Activated naive CD4-positive, alpha-beta T cell treated with anti-CD3 and anti-CD28 coated beads for 36 hours (primary cell): Measurements from ENCODE around the gene FFAR2. TPM values are rescaled to one million over a fixed set of nuclear protein-coding genes. Genes with fewer than 3 reads are reported as not detected.

Experiments
- CTCF ChIA-PET: fragments of 350-600 bp; sonication (Branson Sonifier 250); formaldehyde crosslinking; loops from one replicate; lab custom pipeline; 2021; ENCODE audit warnings: antibody characterized with exemption; lab: Charles Lee
- DNase-seq: peaks from one replicate; pipeline ENCODE4 v3.0.0-alpha.2; 2020
- H3K27ac Mint-ChIP-seq: one replicate; pipeline ENCODE4 v1.8.0; 2021; ENCODE audit warnings: mild to moderate bottlenecking, mixed read lengths
- H3K27me3 Mint-ChIP-seq: one replicate; pipeline ENCODE4 v1.8.0; 2021; ENCODE audit warnings: low read depth, mixed read lengths
- H3K36me3 Mint-ChIP-seq: one replicate; pipeline ENCODE4 v1.8.0; 2021; ENCODE audit warnings: low read depth, mixed read lengths
- H3K4me1 Mint-ChIP-seq: one replicate; pipeline ENCODE4 v1.8.0; 2021; ENCODE audit warnings: low read depth, mixed read lengths
- H3K4me3 Mint-ChIP-seq: one replicate; pipeline ENCODE4 v1.8.0; 2021; ENCODE audit warnings: mild to moderate bottlenecking, moderate library complexity, mixed read lengths
- H3K9me3 Mint-ChIP-seq: one replicate; pipeline ENCODE4 v1.8.0; 2021; ENCODE audit warnings: mixed read lengths
- intact Hi-C: fragments of 100-400 bp; cut with micrococcal nuclease; formaldehyde crosslinking; loops from one replicate; pipeline ENCODE4 v1.15.1; 2023
- total RNA-seq, 2 experiments: library from RNA; stranded (reverse); gene quantifications; one replicate each; pipeline ENCODE4 v1.2.3, GENCODE V29; 2021

The FFAR2 gene
- total RNA-seq, 2 experiments from 2014 or later = not detected

DNA sequence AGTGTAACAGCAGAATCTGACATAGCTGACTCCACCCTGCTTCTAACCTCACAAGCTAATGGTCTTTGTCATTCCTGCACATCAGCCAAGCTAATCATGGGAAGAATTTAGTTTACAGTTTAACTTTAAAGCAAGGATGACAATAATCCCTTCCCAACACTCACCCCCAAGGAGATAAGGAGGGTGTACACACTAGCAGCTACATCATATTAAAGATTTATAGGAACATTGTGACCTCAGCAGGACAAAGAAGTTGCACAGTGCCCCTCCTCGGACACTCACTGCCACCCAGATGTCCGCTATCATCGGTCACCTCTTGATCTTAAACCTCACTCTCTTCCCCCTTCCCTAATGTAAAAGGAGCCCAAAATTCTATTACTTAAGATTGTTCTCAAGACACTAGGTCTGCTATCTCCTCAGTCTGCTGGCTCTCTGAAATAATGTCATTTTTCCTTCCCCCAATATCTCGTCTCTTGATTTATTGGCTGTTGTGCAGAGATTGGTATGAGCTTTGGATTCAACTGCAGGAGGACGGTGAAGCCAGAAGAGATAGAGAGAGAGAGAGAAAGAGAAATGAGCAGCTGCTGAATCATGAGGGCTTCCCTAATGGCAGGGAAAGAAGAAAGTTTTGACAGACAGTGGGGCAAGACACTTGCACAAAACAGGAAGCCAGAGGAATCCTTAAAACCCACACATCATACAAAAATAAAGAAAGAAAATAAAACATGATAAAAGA, 17.5 kb upstream of the FFAR2 start:
- Mint-ChIP-seq H3K4me1 (peaks cover 6% of the 10 kb centered on the region), H3K36me3 (peaks cover 3% of the 10 kb centered on the region), H3K27ac (no peak overlapping the region), H3K27me3 (peaks cover 2% of the 10 kb centered on the region), H3K4me3 (no peak overlapping the region), H3K9me3 (peaks cover 12% of the 10 kb centered on the region)
- intact Hi-C loops = no loop called here
- DNase-seq = no peak
- CTCF ChIA-PET = interaction anchor here (1.1 to 1.4 kb wide), 3 partner anchors 12 to 37 kb away, joined by 3 to 6 read pairs (median 3); no protein-coding TSS in a partner anchor

DNA sequence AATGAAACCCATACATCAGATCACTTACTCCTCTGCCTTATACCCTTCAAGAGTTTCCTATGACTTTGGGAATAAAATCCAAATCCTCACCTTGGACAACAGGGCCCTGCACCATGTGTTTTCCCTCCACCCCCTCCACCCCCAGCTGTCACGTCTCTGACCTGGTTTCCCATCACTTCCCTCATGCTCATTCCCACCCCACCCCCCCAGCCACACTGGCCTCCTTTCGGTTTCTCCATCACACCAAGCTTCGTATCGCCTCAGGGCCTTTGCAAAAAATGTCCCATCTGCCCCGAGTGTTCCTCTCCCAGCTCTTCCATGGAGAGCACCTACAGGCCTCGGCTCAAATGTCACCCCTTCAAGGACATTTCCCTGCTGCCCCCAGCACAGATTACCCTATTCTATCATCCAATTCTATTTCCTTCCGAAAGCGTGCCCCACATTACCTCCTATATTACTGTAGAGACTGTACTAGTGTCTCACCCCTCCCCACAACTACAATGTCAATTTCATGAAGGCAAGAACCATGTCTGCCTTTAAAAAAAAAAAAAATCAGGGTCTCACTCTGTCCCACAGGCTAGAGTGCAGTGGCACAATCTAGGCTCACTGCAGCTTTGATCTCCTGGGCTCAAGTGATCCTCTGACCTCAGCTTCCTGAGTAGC, 16.8 kb upstream of the FFAR2 start:
- intact Hi-C loops = no loop called here
- Mint-ChIP-seq H3K9me3 (peaks cover 12% of the 10 kb centered on the region), H3K27me3 (peaks cover 4% of the 10 kb centered on the region), H3K36me3 (peaks cover 3% of the 10 kb centered on the region), H3K4me3 (no peak overlapping the region), H3K27ac (no peak overlapping the region), H3K4me1 (peaks cover 11% of the 10 kb centered on the region)
- CTCF ChIA-PET = interaction anchor here (1.3 to 1.4 kb wide), 2 partner anchors 32 to 37 kb away, joined by 3 to 6 read pairs; no protein-coding TSS in a partner anchor
- DNase-seq = no peak

DNA sequence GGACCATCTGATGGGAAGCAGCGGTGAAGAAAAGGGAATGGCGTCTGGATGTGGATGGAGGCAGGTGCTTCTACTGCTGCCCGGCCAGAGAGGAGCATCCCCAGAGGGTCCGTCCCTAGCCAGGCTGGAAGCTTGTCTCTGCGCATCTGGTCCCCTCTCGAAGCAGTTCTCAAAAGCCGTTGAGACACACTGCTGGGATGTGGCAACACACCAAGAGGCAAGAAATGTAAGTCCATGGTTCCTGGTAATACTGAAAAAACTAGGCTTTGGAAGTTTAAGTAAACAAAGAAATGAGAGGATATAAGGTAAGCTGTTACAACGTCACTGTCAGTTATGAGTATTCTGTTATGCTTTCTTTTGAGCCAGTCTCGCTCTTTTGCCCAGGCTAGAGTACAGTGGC, 15.1 kb upstream of the FFAR2 start:
- CTCF ChIA-PET = no interaction called here
- peaks cover 22% of the 10 kb centered on the region for H3K4me1 Mint-ChIP-seq
- intact Hi-C loops = no loop called here
- peaks cover 5% of the 10 kb centered on the region for H3K27me3 Mint-ChIP-seq
- H3K9me3 Mint-ChIP-seq = peaks cover 12% of the 10 kb centered on the region
- no peak overlapping the region for H3K27ac Mint-ChIP-seq
- H3K36me3 Mint-ChIP-seq = peaks cover 3% of the 10 kb centered on the region
- H3K4me3 Mint-ChIP-seq = no peak overlapping the region
- DNase-seq = no peak

DNA sequence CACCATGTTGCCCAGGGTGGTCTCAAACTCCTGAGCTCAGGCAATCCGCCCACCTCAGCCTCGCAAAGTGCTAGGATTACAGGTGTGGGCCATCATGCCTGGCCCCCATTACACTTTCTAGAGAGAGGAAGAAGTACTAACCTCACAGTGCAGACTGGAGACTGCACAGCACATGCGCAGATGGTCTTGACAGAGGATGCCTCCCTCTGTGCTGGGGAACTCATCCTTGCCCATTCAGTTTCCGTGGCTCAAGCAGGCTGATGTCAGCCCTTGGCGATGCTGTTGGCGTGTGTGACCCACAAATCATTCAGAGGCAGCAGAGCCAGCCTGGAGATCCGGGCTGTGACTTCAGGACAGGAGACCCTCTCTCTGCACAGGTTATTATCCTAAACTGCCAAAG, 14.6 kb upstream of the FFAR2 start:
- H3K4me3 Mint-ChIP-seq = no peak overlapping the region
- intact Hi-C loops = no loop called here
- CTCF ChIA-PET = interaction anchor here (0.7 kb wide), 1 partner anchor 37 kb away, joined by 3 read pairs; no protein-coding TSS in a partner anchor
- no peak for DNase-seq
- peaks cover 3% of the 10 kb centered on the region for H3K36me3 Mint-ChIP-seq
- H3K27ac Mint-ChIP-seq = no peak overlapping the region
- peaks cover 5% of the 10 kb centered on the region for H3K27me3 Mint-ChIP-seq
- H3K4me1 Mint-ChIP-seq = peaks cover 22% of the 10 kb centered on the region
- peaks cover 12% of the 10 kb centered on the region for H3K9me3 Mint-ChIP-seq

DNA sequence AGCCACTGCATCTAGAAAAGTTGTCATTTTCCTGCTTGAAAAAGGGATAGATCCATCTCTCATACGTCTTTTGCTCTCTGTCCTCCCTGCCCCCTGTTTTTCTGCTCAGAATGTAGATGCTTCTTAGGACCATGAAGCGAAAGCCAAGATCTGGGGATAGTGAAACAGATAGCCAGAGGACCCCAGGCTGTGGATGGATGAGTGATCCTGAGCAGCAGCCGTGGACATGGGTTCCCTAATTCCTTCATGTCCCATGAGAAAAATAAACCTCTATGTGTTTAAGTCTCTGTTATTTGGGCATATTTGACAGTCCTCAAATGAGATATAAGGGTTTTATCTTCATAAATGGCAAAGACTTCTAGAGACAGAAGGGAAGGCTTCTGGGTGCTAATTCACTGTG, 12.2 kb upstream of the FFAR2 start:
- no peak overlapping the region for H3K4me3 Mint-ChIP-seq
- CTCF ChIA-PET = no interaction called here
- intact Hi-C loops = no loop called here
- H3K36me3 Mint-ChIP-seq = peaks cover 3% of the 10 kb centered on the region
- peaks cover 19% of the 10 kb centered on the region for H3K4me1 Mint-ChIP-seq
- H3K27ac Mint-ChIP-seq = no peak overlapping the region
- H3K9me3 Mint-ChIP-seq = peaks cover 8% of the 10 kb centered on the region
- H3K27me3 Mint-ChIP-seq = peaks cover 5% of the 10 kb centered on the region
- no peak for DNase-seq

DNA sequence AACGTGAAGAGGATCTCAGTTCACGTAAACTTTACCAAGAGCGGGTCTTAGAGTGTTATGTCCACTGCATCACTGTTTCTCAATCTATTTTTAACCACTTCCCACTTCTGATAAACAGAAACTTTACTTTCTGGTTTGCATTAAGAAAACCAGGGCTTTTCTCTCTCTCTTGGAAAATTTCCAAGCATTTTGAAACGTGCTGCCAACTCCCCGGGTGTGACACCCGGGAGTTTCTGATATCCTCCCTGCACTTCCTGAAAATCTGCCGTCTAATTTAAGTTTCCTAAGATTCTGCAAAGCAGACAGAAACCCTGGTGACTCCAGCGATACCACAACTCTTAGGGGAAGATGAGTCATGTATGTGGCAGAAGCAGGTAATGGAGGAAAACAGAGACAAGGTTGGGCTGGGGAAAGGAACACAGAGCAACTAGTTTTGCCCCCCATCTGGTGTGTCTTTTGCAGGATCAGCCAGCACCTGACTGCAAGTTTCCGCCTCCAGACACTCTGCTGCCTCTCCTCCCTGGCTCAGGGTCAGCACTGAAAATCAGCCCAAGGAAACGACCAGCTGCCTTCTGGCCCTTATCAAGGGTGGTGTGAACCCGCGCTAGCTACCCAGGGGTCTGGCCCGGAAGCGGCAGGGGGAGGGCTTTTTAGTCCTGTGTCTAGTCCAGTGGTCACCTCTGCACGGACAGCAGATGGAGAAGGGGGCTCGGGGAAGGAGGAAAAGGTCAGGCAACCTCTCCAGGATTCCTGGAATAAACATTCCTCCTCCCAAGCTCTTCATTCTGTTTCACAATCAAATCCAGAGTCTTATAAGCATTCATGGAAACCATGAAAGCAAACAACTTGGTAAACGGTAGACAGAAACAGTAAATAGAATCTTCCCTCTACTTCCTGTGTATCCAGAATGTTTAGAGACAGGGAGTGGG, 11.3 kb upstream of the FFAR2 start:
- intact Hi-C loops = no loop called here
- H3K9me3 Mint-ChIP-seq = peaks cover 3% of the 10 kb centered on the region
- peaks cover 2% of the 10 kb centered on the region for H3K36me3 Mint-ChIP-seq
- H3K27me3 Mint-ChIP-seq = peaks cover 5% of the 10 kb centered on the region
- H3K4me1 Mint-ChIP-seq = peaks cover 17% of the 10 kb centered on the region
- peak overlapping the region; percentile 16 for H3K4me3 Mint-ChIP-seq
- DNase-seq = peak; percentile 53
- H3K27ac Mint-ChIP-seq = no peak overlapping the region
- CTCF ChIA-PET = no interaction called here

DNA sequence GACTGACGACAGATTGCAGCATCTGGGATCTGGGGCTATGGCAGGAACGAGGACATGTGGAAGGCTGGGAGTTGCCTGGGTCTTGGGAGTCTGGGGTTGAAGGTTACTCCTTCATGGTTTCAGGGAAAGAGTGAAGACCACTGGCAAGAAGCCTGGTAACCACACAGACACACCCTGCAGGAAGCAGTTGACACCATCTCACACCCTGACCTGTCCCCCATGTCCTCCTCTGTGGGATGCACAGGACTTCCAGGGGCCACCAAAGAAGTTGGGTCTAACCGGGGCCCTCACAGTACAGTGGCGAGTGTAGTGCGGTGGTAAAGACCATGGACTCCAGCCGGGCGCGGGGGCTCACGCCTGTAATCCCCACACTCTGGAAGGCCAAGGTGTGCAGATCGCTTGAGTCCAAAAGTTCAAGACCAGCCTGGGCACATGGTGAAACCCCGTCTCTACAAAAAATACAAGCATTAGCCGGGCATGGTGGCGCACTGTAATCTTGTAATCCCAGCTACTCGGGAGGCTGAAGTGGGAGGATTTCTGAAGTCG, 10.6 kb upstream of the FFAR2 start:
- CTCF ChIA-PET = no interaction called here
- no peak overlapping the region for H3K27ac Mint-ChIP-seq
- intact Hi-C loops = no loop called here
- no peaks in the 10 kb centered on the region for H3K36me3 Mint-ChIP-seq
- H3K27me3 Mint-ChIP-seq = peaks cover 5% of the 10 kb centered on the region
- H3K4me3 Mint-ChIP-seq = no peak overlapping the region
- DNase-seq = no peak
- peaks cover 17% of the 10 kb centered on the region for H3K4me1 Mint-ChIP-seq
- H3K9me3 Mint-ChIP-seq = no peaks in the 10 kb centered on the region

GRCh38 chr19:35438096-35438495, 10.0 kb upstream of the FFAR2 start:
- H3K36me3 Mint-ChIP-seq = no peaks in the 10 kb centered on the region
- intact Hi-C loops = no loop called here
- no peak overlapping the region for H3K4me3 Mint-ChIP-seq
- H3K4me1 Mint-ChIP-seq = peaks cover 17% of the 10 kb centered on the region
- peaks cover 3% of the 10 kb centered on the region for H3K27me3 Mint-ChIP-seq
- no peak for DNase-seq
- no peaks in the 10 kb centered on the region for H3K9me3 Mint-ChIP-seq
- no peak overlapping the region for H3K27ac Mint-ChIP-seq
- CTCF ChIA-PET = no interaction called here

GRCh38 chr19:35438527-35438926, 9.5 kb upstream of the FFAR2 start:
- H3K27ac Mint-ChIP-seq = no peak overlapping the region
- peaks cover 17% of the 10 kb centered on the region for H3K4me1 Mint-ChIP-seq
- peaks cover 3% of the 10 kb centered on the region for H3K27me3 Mint-ChIP-seq
- H3K36me3 Mint-ChIP-seq = no peaks in the 10 kb centered on the region
- intact Hi-C loops = no loop called here
- CTCF ChIA-PET = no interaction called here
- no peaks in the 10 kb centered on the region for H3K9me3 Mint-ChIP-seq
- H3K4me3 Mint-ChIP-seq = no peak overlapping the region
- DNase-seq = no peak

DNA sequence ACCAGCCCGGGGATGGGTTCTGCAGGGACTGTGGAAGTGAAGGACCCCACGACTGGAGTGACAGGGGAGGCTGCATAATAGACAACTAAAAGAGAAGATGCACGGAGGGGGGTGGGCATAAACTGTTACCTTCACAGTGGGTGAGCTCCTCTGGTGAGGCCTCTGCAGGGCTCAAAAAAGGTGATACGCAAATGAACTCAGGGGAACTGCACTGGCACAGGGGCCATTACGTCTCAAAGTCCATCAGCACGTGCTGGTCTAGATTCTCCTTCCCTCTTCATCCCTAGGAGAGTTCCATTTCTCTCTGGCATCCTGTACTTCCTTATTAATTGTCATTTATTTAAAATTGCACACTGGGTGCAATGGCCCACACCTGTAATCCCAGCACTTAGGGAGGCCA, 8.1 kb upstream of the FFAR2 start:
- Mint-ChIP-seq H3K27ac (no peak overlapping the region), H3K27me3 (peaks cover 3% of the 10 kb centered on the region), H3K4me3 (no peak overlapping the region), H3K4me1 (peaks cover 21% of the 10 kb centered on the region), H3K9me3 (no peaks in the 10 kb centered on the region), H3K36me3 (no peaks in the 10 kb centered on the region)
- CTCF ChIA-PET = no interaction called here
- intact Hi-C loops = no loop called here
- no peak for DNase-seq

GRCh38 chr19:35442091-35442490, 6.0 kb upstream of the FFAR2 start:
- Mint-ChIP-seq H3K4me1 (peaks cover 8% of the 10 kb centered on the region), H3K36me3 (no peaks in the 10 kb centered on the region), H3K9me3 (no peaks in the 10 kb centered on the region), H3K27me3 (peaks cover 2% of the 10 kb centered on the region), H3K4me3 (no peak overlapping the region), H3K27ac (no peak overlapping the region)
- CTCF ChIA-PET = interaction anchor here (0.6 kb wide), 1 partner anchor 14 kb away, joined by 3 read pairs; no protein-coding TSS in a partner anchor
- DNase-seq = no peak
- intact Hi-C loops = no loop called here

DNA sequence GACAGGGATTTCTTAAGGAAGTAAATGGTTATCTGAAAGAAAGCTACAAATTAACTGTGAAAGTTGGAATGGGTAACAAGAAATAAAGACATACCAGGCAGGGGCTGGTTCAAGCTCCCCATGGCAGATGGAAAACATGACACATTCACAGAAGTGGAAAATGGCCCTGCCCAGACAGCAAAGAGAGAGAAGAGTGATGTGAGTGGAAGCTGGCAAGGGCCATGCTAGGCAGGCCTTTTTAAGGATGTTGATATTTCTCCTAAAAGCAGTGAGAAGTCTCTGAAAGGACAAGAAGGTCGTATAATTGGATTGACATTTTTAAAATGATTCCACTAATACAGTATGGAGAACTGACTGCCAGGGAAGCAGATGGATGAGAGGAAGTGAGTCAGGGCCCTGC, 3.3 kb upstream of the FFAR2 start:
- Mint-ChIP-seq H3K4me1 (peaks cover 13% of the 10 kb centered on the region), H3K27ac (no peak overlapping the region), H3K4me3 (no peak overlapping the region), H3K36me3 (no peaks in the 10 kb centered on the region), H3K27me3 (peaks cover 13% of the 10 kb centered on the region), H3K9me3 (no peaks in the 10 kb centered on the region)
- CTCF ChIA-PET = no interaction called here
- intact Hi-C loops = no loop called here
- DNase-seq = no peak
